GM23338 (cell line): ENCODE data around the gene COPE. TPM values are rescaled to one million over a fixed set of nuclear protein-coding genes. Genes with fewer than 3 reads are reported as not detected.
A peak's percentile ranks its signal among the peaks of the same experiment; 100 is the strongest.
"Not testable (repeated sequence)": the region's sequence is repeated elsewhere in the genome, so short reads cannot be mapped to it uniquely, and the experiment has no call there.

Source experiments
- ATAC-seq: fragments of 200-7000 bp; cut with Tn5 transposase; 3 replicates; pipeline ENCODE4 v1.9.1; 2020
- DNase-seq: peaks from one replicate; pipeline ENCODE4 v3.0.0-alpha.2; 2015; ENCODE audit warnings: low spot score
- H2AFZ ChIP-seq: fragments of 200-600 bp; sonication (generic); 2 replicates; pipeline ENCODE4 v1.8.0; 2016; ENCODE audit warnings: antibody characterized with exemption, mild to moderate bottlenecking, moderate library complexity
- H3F3A ChIP-seq: fragments of 200-600 bp; sonication (generic); replicated peaks from 2 replicates; pipeline ENCODE4 v1.8.0; 2017; ENCODE audit warnings: antibody characterized with exemption, mixed run types, low read depth
- H3K27ac ChIP-seq: fragments of 200-600 bp; sonication (generic); 2 replicates; pipeline ENCODE4 v1.6.1; 2016; ENCODE audit warnings: low read depth
- H3K27me3 ChIP-seq: fragments of 200-600 bp; sonication (generic); 2 replicates; pipeline ENCODE4 v1.8.0; 2016; ENCODE audit warnings: mild to moderate bottlenecking, mixed run types, moderate library complexity; ENCODE audit not compliant: insufficient read depth
- H3K36me3 ChIP-seq: fragments of 200-600 bp; sonication (generic); 2 replicates; pipeline ENCODE4 v1.8.0; 2016; ENCODE audit warnings: mild to moderate bottlenecking; ENCODE audit not compliant: insufficient read depth
- H3K4me1 ChIP-seq: fragments of 200-600 bp; sonication (generic); 2 replicates; pipeline ENCODE4 v1.8.0; 2016; ENCODE audit warnings: mild to moderate bottlenecking, moderate library complexity; ENCODE audit not compliant: insufficient read depth
- H3K4me2 ChIP-seq: fragments of 200-600 bp; sonication (generic); 2 replicates; pipeline ENCODE4 v1.7.1; 2017; ENCODE audit warnings: mixed run types
- H3K4me3 ChIP-seq: fragments of 200-600 bp; sonication (generic); 2 replicates; pipeline ENCODE4 v1.6.1; 2016; ENCODE audit warnings: mixed run types
- H3K79me2 ChIP-seq: fragments of 200-600 bp; sonication (generic); replicated peaks from 2 replicates; pipeline ENCODE4 v1.8.0; 2017; ENCODE audit warnings: mild to moderate bottlenecking; ENCODE audit not compliant: insufficient read depth
- H3K9me2 ChIP-seq: fragments of 200-600 bp; sonication (generic); 2 replicates; pipeline ENCODE4 v1.8.0; 2017; ENCODE audit not compliant: insufficient read depth
- H4K20me1 ChIP-seq: fragments of 200-600 bp; sonication (generic); replicated peaks from 2 replicates; pipeline ENCODE4 v1.8.0; 2017; ENCODE audit warnings: mild to moderate bottlenecking; ENCODE audit not compliant: insufficient read depth
- H3K27ac Mint-ChIP-seq: 2 replicates; pipeline ENCODE4 v1.8.0; 2020; ENCODE audit warnings: inconsistent platforms, mild to moderate bottlenecking, moderate library complexity, mixed read lengths
- H3K27me3 Mint-ChIP-seq: 3 replicates; pipeline ENCODE4 v1.8.0; 2022; ENCODE audit warnings: low read depth, mild to moderate bottlenecking, moderate library complexity, mixed read lengths, inconsistent platforms; ENCODE audit not compliant: insufficient read depth, poor library complexity
- H3K36me3 Mint-ChIP-seq: 3 replicates; pipeline ENCODE4 v1.8.0; 2021; ENCODE audit warnings: low read depth, mild to moderate bottlenecking, inconsistent platforms, moderate library complexity, mixed read lengths
- H3K4me1 Mint-ChIP-seq: 3 replicates; pipeline ENCODE4 v1.8.0; 2020; ENCODE audit warnings: mild to moderate bottlenecking, inconsistent platforms, mixed read lengths
- H3K4me3 Mint-ChIP-seq: 3 replicates; pipeline ENCODE4 v1.8.0; 2021; ENCODE audit warnings: moderate library complexity, mild to moderate bottlenecking, inconsistent platforms, mixed read lengths
- H3K9me3 Mint-ChIP-seq: 3 replicates; pipeline ENCODE4 v1.8.0; 2020; ENCODE audit warnings: moderate library complexity, mild to moderate bottlenecking, inconsistent platforms, mixed read lengths
- ETS1 ChIP-seq: IDR thresholded peaks from 2 replicates; pipeline ENCODE4 v1.6.1; 2016; ENCODE audit warnings: antibody characterized with exemption
- EZH2 ChIP-seq: fragments of 200-600 bp; sonication (generic); IDR thresholded peaks from one replicate; pipeline ENCODE4 v1.8.0; 2017; ENCODE audit warnings: antibody characterized with exemption, mild to moderate bottlenecking, low read depth; ENCODE audit not compliant: unreplicated experiment
- EZH2phosphoT487 ChIP-seq: fragments of 200-600 bp; sonication (generic); IDR thresholded peaks from one replicate; pipeline ENCODE4 v1.8.1; 2018; ENCODE audit warnings: antibody characterized with exemption; ENCODE audit not compliant: unreplicated experiment
- JUNB ChIP-seq: IDR thresholded peaks from one replicate; pipeline ENCODE4 v1.6.1; 2016; ENCODE audit warnings: antibody characterized with exemption; ENCODE audit not compliant: unreplicated experiment
- NANOG ChIP-seq: IDR thresholded peaks from 2 replicates; pipeline ENCODE4 v1.6.1; 2016; ENCODE audit warnings: antibody characterized with exemption, borderline replicate concordance
- POLR2AphosphoS5 ChIP-seq: IDR thresholded peaks from 2 replicates; pipeline ENCODE4 v1.6.1; 2016; ENCODE audit warnings: antibody characterized with exemption, low read depth
- REST ChIP-seq: IDR thresholded peaks from one replicate; pipeline ENCODE4 v1.6.1; 2018; ENCODE audit warnings: antibody characterized with exemption; ENCODE audit not compliant: unreplicated experiment
- ZNF114 ChIP-seq: fragments of 250-450 bp; sonication (Bioruptor Pico); IDR thresholded peaks from 2 replicates; pipeline ENCODE4 v1.5.0; 2020; ENCODE audit warnings: mild to moderate bottlenecking, moderate library complexity
- ZNF331 ChIP-seq: fragments of 250-450 bp; sonication (Bioruptor Pico); IDR thresholded peaks from 2 replicates; pipeline ENCODE4 v1.5.0; 2020; ENCODE audit warnings: low read depth, mild to moderate bottlenecking, moderate library complexity
- polyA plus RNA-seq: library from polyadenylated mRNA; unstranded; fragments of >200 nt; fragmentation: Nextera tagmentation; extraction: Ambion mirVana; gene quantifications from 2 replicates; pipeline ENCODE4 v1.2.1, GENCODE V29; 2016
- total RNA-seq: library from RNA; depleted of rRNA; stranded (reverse); fragments of >200 nt; shearing (Covaris generic); gene quantifications from 2 replicates; pipeline ENCODE4 v1.2.3, GENCODE V29; 2014
- TF ChIP-seq, protein P1 (sequence below), 2 experiments: fragments of 200-600 bp in 1 of 2; sonication (generic) in 1 of 2; conservative IDR thresholded peaks; 2 replicates each; pipeline versions ENCODE4 v1.5.1 to v1.6.1; 2016 to 2017; ENCODE audit warnings: antibody characterized with exemption in 2 of 2, low read depth in 2 of 2, mild to moderate bottlenecking in 2 of 2, moderate library complexity in 1 of 2

The COPE gene
- total and polyA plus RNA-seq, 2 experiments from 2014 or later, result 263 TPM

- TF ChIP-seq REST, result no peak
- TF ChIP-seq NANOG, result no peak
- TF ChIP-seq EZH2phosphoT487, result no peak
- no peak for TF ChIP-seq ETS1
- TF ChIP-seq, protein P1, sequence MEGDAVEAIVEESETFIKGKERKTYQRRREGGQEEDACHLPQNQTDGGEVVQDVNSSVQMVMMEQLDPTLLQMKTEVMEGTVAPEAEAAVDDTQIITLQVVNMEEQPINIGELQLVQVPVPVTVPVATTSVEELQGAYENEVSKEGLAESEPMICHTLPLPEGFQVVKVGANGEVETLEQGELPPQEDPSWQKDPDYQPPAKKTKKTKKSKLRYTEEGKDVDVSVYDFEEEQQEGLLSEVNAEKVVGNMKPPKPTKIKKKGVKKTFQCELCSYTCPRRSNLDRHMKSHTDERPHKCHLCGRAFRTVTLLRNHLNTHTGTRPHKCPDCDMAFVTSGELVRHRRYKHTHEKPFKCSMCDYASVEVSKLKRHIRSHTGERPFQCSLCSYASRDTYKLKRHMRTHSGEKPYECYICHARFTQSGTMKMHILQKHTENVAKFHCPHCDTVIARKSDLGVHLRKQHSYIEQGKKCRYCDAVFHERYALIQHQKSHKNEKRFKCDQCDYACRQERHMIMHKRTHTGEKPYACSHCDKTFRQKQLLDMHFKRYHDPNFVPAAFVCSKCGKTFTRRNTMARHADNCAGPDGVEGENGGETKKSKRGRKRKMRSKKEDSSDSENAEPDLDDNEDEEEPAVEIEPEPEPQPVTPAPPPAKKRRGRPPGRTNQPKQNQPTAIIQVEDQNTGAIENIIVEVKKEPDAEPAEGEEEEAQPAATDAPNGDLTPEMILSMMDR (conservative IDR thresholded peaks at IDR 0.05; ENCODE audit: low read depth in 2 of 2), result no peak
- no peak for TF ChIP-seq ZNF114 (CRISPR knock-in tag)
- no peak for TF ChIP-seq JUNB
These were observed 670 bp upstream of the COPE start (continued) for GRCh38 chr19:18919900-18920214.

DNA sequence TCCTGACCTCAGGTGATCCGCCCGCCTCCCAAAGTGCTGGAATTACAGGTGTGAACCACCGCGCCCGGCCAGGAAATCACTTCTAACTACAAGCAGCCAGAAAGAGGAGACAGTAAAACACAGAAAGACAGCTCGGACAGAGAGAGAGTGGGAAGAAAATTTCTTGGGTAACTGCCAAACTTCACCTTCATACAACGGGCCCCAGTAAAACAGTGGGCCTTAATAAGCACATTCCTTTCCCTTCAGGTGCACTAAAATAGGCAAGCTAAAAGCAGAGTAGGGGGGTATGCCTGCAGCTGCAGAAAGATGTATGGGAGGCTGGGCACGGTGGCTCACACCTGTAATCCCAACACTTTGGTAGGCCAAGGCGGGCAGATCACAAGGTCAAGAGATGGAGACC, 1.6 kb downstream of the COPE start:
- not testable (repeated sequence) for H2AFZ ChIP-seq, ATAC-seq, H3K9me3 Mint-ChIP-seq, H3K27ac ChIP-seq, H4K20me1 ChIP-seq, H3F3A ChIP-seq, DNase-seq, H3K4me2 ChIP-seq, H3K4me3 ChIP-seq, H3K4me1 ChIP-seq, H3K4me1 Mint-ChIP-seq, H3K36me3 ChIP-seq, H3K27me3 ChIP-seq, H3K27me3 Mint-ChIP-seq, H3K9me2 ChIP-seq, H3K27ac Mint-ChIP-seq
- peaks cover 43% of the 10 kb centered on the region for H3K36me3 Mint-ChIP-seq
- H3K4me3 Mint-ChIP-seq, result peak overlapping the region; percentile 64
- H3K79me2 ChIP-seq, result peaks cover 46% of the 10 kb centered on the region

- Mint-ChIP-seq H3K4me1 (peaks cover 9% of the 10 kb centered on the region), H3K27me3 (peaks cover 4% of the 10 kb centered on the region), H3K36me3 (peaks cover 36% of the 10 kb centered on the region), H3K4me3 (no peak overlapping the region), H3K27ac (no peak overlapping the region), H3K9me3 (no peaks in the 10 kb centered on the region; the same call in 2 of the 3 replicates)
- no peaks in the 10 kb centered on the region for H3K9me2 ChIP-seq
- TF ChIP-seq, protein P1 (conservative IDR thresholded peaks at IDR 0.05; ENCODE audit: low read depth in 2 of 2), result peak; percentile 60 to 86
- TF ChIP-seq REST, result no peak
- TF ChIP-seq ZNF331 (CRISPR knock-in tag), result no peak
- no peak for TF ChIP-seq ZNF114 (CRISPR knock-in tag)
- TF ChIP-seq POLR2AphosphoS5, result no peak
- TF ChIP-seq EZH2, result no peak
- H3K4me3 ChIP-seq, result no peak overlapping the region
- no peak overlapping the region for H2AFZ ChIP-seq
- peaks cover 6% of the 10 kb centered on the region for H4K20me1 ChIP-seq
- no peaks in the 10 kb centered on the region for H3K27me3 ChIP-seq
- H3K36me3 ChIP-seq, result 0 out of 2 replicates have a peak, but pooled peaks cover 4% of the 10 kb centered on the region
- DNase-seq (peak; percentile 72), ATAC-seq (peak; percentile 27)
- H3K79me2 ChIP-seq, result peaks cover 41% of the 10 kb centered on the region
- 0 out of 2 replicates have a peak, but pooled peaks cover 9% of the 10 kb centered on the region for H3K4me1 ChIP-seq
- no peak overlapping the region for H3K4me2 ChIP-seq
- 0 out of 2 replicates have a peak, but pooled peaks cover 3% of the 10 kb centered on the region for H3F3A ChIP-seq
- no peak overlapping the region for H3K27ac ChIP-seq
These were observed 3.5 kb downstream of the COPE start for GRCh38 chr19:18915639-18916038.
